Hepatic stellate cell (primary cell): ENCODE measurements around the gene PIPOX.
"Not testable (repeated sequence)": the region's sequence is repeated elsewhere in the genome, so short reads cannot be mapped to it uniquely, and the experiment has no call there.

Experiments used
- DNase-seq: peaks from one replicate; pipeline ENCODE4 v3.0.0; 2011; ENCODE audit warnings: low spot score

Gene PIPOX

DNA sequence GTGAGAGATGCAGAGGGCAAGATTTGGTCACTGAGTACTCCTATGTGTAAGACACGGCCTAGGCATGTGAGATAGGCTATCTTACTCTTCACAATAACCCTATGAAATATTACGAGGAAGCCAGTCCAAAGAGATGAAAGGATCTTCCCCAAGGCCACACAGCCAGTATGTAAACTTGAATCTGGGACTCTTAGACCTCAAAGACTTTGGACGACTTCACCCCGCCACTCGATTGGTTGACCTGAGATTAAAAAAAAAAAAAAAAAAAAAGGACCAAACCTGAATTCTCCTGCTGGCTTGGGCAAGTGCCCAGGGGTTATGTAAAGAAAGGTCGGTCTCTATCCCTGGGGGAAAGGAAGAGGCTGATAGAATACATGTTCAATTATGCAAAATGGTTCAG lies 33.1 kb downstream of the PIPOX start:
- DNase-seq = no peak

DNA sequence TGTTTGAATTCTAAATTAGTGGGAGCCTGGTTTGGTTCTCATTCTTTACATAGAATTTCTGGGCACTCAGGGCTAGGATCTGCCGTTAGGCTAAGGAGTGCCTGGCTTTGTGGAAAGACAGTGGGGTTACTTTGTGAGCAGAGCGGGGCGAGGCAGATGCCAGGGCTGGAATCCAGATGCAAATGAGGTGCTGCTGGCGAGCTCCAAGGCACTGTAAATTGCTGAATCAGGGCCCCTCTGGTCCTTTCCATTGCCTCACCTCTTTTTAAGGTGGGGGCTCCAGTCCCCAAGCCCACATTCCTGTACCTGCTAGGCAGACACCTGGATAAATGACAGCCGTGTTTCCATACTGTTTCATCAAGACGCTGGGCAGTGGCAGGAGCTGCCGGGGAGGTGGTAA lies 33.8 kb downstream of the PIPOX start:
- DNase-seq = no peak

DNA sequence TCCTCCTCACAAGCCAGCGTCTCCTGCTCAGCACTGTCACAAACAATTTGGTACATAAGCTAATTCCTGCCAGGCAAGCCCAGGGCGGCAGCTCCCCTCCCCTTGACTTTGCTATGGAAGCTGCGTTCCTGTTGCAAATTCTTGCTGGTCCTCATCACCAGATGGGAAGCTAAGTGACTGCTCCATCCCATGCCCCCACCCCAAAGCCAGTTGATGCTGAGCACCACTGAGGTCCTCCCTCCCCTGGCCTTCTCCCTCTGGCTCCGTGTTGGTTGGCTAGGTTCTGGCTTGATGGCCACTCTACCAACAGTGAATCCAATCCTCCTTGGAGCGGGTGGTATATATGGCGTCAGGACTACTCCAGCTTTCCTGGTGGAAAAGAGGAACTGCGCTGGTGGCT lies 34.4 kb downstream of the PIPOX start:
- no peak for DNase-seq

DNA sequence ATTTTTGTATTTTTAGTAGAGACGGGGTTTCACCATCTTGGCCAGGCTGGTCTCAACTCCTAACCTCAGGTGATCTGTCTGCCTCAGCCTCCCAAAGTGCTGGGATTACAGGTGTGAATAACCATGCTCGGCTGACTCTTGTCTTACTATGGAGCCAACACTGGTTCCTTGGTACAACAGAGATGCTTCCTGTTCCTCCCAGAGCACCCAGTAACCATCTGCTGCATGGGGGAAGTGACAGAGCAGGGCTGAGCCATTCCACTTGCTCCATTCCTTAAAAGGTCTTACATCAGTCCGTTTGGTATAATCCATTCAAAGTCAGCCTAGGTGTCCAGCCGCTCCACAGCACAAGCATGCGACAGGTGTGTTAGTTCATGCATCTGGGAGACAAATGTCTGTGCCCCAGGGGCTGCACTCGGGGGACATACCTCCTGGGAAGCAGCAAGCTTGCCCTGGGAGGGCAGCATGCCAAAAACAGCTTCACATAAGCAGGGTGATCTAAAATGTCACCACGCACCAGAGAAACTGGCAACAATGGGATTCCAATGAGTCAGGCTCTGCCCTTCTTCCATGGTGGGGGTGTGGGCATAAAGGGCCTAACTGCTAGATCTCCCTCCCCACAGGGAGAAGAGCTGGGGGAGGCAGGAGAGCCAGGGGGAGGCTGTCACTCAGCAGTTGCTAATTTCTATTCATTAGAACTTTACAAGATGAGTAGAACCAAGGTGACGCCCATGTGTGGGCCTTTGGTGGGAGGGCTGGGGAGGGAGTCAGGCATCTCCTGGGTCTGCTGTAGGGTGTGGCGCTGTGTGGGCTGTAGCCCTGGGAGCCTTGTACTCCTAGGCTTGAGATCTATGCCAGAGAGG lies 35.5 kb downstream of the PIPOX start:
- no peak for DNase-seq

DNA sequence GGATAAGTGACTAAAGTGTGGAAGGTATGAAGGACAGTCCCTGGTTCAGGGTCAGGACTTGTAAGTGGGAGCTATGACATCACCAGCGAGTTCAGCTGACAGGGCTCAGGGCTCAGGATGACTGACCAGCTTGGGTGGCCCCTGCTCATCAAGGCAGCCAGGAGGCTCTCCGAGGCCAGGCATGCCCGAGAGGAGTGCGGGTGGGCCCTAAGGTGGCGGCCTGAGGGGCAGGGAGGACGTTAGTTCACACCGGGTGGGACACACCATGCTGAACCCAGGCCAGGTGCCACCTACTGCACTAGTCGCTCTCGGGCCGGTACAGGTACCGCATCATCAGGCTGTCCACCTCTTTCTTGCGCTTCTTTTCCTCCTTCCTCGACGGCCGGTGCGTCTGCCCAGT lies 36.5 kb downstream of the PIPOX start:
- DNase-seq = no peak

DNA sequence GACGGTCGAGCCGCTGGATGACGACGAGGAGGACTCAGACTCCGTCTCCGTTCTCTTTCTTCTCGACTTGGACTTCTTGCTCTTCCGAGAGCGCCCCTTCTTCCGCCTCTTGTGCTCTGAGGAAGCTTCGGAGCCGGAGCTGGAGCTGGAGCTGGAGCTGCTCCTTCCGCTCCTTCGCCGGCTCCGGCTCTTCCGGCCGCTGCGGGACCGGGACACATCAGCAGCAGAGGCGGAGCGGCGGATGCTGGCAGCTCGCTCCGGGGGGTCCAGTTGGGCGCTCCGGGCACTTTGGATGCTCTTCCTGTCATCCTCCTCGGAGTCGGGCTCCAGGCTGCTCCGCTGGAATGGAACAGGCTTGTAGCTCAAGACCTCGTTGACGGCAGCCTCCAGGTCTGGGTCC lies 36.9 kb downstream of the PIPOX start:
- no peak for DNase-seq

DNA sequence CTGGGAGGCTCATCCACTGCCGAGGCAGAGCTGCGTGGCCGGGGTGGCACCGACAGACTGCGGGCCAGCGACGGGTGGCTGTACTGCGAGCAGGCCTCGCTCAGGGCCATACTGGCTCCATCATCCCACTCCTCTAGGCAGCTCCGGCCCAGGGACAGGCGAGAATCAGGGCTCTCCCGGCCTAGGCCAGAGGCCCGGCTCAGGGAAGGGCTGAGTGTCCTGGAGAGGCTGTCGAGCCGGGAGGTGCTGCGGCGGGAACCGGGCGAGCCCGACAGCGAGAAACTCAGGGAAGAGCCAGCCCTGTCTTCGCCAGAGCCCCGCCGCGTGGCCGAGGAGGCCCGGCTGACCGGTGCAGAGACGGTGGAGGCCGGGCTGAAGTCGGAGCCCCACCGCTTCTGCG lies 37.4 kb downstream of the PIPOX start:
- no peak for DNase-seq

DNA sequence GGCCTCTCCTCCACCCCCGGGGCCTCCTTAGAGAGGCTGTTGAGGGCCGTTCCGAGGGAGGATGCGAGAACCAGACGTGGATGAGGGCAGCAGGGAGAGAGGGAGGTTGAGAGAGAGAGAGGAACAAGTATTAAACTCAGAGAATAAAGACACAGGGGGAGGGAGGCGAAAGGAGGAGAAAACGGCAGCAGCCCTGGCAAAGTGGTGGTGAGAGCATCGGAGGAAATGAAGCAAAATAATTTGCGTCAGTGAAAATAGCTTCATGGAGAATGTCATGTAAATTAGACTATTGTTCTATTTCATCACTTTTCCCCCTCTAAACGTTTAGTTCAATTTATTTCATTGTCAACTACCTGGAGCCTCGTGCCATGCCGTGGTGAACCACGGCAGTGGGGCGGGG lies 38.0 kb downstream of the PIPOX start:
- no peak for DNase-seq

DNA sequence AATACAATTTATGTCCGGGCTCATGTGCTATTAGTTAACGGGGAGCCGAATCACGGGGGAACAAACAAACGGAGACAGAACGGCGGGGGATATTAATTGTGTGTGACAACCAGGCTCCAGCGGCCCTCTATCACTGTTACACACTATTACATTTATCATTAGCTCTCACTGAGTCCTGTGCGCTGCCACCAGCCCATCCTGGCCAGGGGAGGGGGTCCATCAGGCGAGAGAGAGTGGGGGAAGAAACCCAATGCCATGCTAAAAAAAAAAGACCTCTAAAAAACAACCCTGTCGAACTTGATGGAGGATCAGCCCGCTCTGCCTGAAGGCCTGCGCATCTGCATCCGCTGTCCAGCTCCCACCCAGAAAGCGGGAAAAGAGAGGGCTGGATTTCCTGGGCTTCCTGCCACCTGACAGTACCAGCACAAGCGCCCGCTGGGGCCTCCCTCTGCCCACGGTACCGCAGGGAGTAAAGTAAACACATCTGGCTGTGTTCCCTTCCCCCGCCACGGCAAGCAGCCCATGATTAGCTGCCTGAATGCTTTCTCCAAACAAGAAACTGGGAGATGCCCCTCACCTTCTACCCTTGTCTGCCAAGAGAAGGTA lies 41.7 kb downstream of the PIPOX start:
- DNase-seq = no peak

DNA sequence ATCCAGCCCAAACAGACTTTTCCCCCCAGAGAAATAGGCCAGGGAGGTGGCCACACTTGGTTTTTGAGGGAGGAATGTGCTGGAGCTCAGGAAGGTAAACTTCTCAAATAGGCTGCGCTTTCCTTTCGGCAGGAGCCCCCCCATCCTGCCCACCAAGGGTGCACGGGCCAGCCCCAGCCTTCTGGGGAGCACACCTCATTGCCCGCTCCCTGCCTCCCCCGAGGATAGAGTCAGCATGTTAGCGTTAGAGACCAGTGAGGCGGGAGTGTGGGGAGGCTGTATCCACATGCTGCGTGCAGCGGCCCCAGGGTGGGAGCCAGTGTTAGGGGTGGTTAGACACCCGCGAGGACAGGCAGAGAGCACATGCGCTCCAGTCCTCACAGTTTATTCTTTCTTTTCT lies 42.3 kb downstream of the PIPOX start:
- no peak for DNase-seq

DNA sequence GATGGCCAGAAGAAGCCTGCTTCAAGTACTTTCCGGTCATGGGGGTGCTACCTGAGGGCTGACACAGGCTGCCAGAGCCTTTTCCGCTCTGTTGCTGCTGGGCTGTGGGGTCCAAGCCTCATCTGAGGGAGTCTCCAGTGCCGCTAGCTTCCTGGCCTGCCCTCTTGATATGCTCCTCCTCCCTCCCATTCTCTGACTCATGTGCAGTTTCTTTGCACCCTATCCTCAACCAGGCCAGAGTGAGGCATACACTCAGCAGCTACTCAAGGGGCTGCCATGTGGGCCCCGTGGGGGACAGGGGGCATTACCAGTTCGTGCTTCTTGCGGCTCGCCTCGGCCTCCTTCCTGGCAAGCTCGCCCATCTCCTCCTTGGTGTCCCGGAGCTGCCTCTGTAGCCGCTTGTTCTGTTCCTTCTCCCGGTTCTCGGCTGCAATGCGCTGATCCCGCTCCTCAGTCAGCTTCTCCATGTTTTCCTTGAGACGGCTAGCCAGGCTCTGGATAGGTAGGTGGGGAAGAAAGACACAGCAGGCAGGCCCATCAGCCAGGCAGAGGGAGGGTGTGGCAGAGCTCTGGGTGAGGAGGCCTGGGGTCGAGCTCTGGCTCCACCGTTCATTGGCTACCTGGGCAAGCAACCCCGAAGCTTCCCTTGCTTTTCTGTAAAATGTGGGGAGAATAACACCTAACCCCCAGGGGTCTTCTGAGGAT lies 43.8 kb downstream of the PIPOX start:
- DNase-seq = no peak

DNA sequence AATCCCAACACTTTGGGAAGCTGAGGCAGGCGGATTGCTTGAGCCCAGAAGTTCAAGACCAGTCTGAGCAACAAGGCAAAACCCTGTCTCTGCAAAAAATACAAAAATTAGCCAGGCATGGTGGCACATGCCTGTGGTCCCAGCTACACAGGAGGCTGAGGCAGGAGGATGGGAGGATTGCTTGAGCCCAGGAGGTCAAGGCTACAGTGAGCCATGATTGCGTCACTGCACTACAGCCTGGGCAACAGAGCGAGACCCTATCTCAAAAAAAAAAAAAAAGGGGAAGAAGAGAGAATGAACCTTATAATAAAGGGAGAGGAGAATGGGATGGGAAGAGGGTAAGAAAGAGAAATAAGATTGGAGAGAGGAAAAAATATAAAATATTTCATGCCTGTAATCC lies 45.8 kb downstream of the PIPOX start:
- not testable (repeated sequence) for DNase-seq

DNA sequence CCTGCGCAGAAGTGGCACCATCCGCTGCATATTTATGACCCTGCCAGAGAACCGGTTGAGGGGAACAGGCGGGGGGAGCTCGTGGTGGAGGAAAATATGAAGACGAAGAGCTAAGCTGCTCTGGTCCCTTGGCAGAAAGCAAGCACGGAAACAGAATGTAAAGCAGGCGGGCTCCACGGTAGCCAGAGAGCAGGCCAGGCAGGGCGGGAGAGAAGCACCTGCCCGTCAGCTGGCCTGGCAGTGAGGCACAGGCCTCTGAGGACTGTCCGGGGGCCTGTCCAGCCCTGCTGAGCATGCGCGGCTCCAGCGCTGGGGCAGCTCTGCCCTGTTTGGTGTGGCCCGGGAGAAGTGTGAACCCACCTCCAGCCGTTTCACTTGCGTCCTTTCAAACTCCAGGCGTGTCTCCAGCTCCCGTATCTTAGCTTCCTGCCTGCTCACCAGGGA lies 46.7 kb downstream of the PIPOX start:
- DNase-seq = no peak

DNA sequence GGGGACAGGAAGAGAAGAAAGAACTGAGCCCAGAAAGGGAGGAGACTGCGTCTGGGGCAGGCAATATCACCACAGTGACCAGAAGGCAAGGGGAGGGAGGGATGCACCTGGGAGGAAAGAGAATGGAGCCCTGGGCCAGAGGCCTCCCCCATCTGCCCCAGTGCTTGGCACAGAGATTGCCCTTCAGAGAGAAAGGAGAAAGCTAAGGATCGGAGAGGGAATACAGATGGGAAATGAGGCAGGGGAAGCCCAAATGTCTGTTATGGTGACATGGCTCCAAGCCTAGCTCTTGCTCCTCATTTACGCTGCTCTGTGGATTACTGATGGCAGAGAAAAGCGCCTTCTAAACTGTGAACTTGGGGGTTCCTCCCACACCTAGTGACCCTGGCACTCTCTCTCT lies 47.2 kb downstream of the PIPOX start:
- no peak for DNase-seq

DNA sequence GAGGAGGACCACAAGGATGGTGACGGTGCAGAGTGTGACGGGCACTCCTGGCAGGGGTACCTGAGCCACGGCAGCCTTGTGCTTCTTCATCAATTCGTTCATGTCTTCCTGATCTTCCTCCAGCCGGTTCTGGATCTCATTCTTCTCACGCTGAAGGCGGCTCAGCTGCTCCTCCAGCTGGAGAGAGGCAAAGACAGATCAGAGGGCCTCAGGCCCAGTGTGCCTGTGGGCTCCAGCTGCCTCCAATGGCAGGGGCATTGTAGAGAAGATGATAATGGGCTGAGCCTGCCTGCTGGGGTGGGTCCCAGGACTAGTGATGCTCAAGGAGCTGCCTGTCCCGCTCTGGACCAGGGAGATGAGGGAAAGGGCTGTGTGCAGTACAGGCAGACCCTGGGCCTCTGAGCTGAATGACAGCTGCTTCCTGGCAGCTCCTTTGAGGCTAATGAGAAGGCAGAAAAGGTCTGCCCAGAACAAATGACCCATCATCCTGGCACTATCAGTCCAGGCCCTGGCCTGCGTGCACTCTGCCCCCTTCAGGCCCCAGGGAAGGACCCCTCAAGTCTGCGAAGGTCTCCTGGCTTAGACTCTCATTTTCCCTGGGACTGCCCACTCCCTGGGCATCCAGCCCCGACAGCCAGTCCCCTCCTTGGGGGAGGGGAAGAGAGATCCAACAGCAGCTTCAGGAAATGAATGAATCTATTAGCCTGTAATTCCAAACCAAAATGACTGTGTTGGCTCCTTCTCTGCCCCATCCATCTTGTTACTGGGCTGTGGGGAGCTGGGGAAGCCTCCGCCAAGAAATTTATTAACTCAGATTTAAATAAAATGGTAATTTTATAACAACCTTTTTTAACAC lies 48.0 kb downstream of the PIPOX start:
- no peak for DNase-seq

DNA sequence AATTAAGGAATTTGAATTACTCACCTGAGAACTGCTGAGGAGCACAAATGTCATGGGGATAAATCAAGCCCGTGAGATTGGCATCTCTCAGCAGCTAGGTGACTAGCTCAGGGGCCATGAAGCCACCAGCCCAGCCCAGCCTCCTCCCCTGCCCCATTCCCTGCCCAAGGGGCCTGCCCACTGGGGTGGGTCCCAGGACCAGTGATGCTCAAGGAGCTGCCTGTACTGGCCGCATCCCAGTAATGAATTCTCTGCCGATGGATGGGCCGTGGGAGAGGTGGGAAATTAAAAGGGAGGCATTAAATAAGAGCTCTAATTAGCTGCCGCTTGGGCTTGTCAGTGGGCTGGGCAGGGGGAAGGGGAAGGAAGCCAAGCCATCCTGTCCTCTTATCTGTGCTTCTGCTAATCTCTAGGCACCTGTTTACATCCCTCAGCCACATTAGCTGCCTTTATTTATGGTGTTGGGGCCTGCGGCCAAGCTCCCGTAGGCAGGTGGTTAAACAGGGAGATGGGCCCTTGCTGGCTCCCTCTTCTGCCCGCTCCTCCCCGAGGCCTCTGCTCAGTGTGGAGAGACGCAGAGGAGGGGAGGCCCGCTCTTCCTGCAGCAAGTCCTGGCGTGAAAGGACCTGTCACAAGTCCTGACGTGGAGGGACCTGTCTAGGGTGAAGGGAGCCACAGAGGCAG lies 48.8 kb downstream of the PIPOX start:
- DNase-seq = no peak

DNA sequence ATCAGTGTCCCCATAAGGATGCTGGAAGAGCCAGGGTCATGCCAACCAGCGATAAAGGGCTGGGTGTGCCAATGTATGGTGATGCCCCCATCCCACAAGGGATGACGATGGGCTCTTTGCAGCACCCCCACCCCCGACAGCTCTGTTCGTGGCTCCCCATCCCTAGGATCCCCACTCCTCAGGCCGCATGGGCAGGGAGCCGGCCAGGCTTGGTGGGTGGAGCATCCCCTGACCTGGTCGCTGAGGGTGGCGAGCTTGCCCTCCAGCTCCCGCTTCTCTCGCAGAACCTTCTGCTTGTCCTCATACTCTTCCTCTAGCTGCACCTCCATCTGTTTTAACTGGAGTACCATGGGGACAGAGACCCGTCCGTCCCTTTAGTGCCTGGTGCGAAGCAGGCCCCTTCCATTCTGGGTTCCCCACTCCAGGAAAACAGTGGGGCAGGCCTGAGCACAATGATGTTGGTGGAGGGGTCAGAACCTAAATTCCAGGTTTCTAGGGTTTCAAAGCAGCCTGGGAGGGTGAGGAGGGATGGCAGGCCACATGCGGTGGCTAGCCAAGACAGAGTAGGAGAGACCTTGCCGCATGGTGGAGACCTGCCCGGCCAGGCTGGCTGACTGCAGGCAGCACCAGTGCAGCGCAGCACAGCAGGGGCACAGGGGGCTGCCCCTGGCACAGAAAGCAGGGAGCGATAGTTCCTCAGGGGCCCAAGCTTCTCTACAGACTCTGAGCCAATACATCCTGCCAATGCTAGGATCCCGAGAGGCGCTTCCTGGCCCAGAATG lies 50.3 kb downstream of the PIPOX start:
- no peak for DNase-seq

DNA sequence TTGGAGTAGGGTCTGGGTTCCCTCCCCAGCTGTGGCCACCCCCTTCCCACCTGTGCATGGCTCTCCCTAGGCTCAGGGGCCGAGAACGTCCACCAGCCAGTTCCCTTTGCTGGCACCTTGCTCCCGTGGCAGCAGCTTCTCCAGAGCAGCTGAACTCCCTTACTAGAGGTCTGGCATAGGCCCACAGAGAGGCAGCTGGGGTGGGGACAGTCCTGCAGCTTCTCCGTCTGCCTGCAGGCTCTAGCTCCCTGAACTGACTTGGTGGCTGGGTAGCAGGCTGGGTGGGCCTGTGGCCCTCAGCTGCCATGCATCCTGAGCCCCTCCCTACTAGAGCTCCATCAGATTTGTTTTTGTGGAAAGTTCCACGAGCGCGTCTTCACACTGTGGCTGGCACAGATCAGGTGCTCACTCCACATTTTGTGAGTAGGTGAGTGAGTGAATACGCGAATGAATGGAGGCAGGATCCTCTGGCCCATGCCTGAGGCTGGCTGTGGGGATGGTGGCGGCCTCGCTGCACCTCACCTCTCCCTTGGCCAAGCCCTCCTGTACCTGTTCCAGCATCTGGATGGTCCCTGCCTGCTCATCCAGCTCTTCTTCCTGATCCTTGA lies 51.3 kb downstream of the PIPOX start:
- DNase-seq = no peak

DNA sequence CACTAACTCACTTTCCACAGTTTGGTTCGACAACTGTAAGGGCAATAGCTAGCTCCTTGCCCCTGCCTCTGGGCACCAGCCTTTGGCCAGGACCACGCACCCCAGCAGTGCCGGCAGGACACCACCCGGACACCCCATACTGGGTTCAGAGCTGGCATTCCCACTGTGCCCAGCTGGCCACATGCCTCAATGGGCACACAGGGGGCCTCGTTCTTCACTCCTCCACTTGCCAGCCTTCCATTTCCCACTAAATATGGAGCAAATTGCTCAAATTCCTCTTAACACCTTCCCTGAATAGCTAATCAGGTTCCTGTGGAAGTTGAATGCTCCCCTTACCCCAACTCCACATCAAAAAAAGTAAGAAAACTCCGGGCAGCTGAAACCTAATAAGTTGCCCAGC lies 52.5 kb downstream of the PIPOX start:
- DNase-seq = no peak

DNA sequence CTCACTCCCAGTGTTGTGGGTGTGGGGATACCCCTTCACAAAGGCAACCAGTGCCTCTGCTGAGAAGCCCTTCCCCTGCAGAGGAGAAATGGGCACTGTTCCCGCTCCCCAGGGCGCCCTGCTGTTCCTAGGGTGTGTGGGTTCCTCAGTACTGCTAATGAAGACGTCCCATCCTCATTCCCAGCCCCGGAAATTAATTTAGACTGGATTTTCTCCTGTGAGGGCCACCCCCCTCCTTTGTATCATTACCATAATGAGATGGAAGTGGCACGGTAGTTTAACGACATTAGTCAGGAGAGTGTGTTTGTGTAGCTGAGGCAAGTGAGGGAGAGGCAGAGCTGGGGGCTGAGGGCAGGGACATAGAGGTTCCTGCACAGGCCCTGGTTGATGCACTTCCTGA lies 53.2 kb downstream of the PIPOX start:
- DNase-seq = no peak
